Tibial nerve (tissue), 4 donors: Measurements from ENCODE around the gene L1CAM.

Experiments
- EP300 ChIP-seq, 2 donors: sonication (generic); formaldehyde crosslinking; IDR thresholded peaks; one replicate each; pipeline ENCODE4 v1.6.1; 2017; ENCODE audit warnings: antibody characterized with exemption in 2 of 2, mild to moderate bottlenecking in 1 of 2
- POLR2A ChIP-seq, 2 donors: fragments of 450-650 bp; IDR thresholded peaks; one replicate each; pipeline ENCODE4 v1.6.1; 2017; ENCODE audit warnings: antibody characterized with exemption in 2 of 2, mild to moderate bottlenecking in 2 of 2, moderate library complexity in 2 of 2
- TF ChIP-seq, protein P1 (sequence below), 5 experiments: fragments of 200-600 bp in 3 of 5; fragments of 450-650 bp in 2 of 5; sonication (generic) in 3 of 5; IDR thresholded peaks; one replicate each; pipeline ENCODE4 v1.5.1; 2016 to 2019; ENCODE audit warnings: antibody characterized with exemption in 5 of 5, mild to moderate bottlenecking in 3 of 5, moderate library complexity in 2 of 5

DNA sequence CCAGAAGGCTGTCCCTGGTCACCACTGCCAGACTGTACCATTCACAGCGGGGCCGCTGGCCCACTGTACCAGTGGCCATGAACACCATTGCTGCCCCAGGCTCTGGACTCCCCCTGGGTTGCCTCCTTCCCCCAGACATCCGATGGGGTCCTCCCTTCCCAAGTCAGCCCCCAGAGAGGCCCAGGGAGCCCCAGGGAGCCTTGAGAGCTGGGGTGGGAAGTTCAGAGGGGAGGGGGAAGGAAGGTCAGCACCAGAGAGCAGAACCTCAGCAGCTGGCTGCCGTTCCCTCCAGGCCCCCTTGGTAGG lies 40.5 kb upstream of the L1CAM start:
- TF ChIP-seq, protein P1, sequence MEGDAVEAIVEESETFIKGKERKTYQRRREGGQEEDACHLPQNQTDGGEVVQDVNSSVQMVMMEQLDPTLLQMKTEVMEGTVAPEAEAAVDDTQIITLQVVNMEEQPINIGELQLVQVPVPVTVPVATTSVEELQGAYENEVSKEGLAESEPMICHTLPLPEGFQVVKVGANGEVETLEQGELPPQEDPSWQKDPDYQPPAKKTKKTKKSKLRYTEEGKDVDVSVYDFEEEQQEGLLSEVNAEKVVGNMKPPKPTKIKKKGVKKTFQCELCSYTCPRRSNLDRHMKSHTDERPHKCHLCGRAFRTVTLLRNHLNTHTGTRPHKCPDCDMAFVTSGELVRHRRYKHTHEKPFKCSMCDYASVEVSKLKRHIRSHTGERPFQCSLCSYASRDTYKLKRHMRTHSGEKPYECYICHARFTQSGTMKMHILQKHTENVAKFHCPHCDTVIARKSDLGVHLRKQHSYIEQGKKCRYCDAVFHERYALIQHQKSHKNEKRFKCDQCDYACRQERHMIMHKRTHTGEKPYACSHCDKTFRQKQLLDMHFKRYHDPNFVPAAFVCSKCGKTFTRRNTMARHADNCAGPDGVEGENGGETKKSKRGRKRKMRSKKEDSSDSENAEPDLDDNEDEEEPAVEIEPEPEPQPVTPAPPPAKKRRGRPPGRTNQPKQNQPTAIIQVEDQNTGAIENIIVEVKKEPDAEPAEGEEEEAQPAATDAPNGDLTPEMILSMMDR (IDR thresholded peaks at IDR 0.05), result no peak
- TF ChIP-seq EP300 (IDR thresholded peaks at IDR 0.05) (no peak), POLR2A (IDR thresholded peaks at IDR 0.05) (no peak)
